MCF 10A (cell line): Measurements from ENCODE around the gene AGXT. TPM values are rescaled to one million over a fixed set of nuclear protein-coding genes. Genes with fewer than 3 reads are reported as not detected.

Source experiments
- BruUV-seq: library from RNA; stranded (reverse); fragments of 400-500 nt; replicated peaks from 2 replicates; lab custom pipeline; 2021; lab: Mats Ljungman, UMichigan
- CTCF ChIA-PET: fragments of 300-600 bp; sonication (Branson Sonifier 250); formaldehyde crosslinking; extraction: SDS; loops from one replicate; lab custom pipeline; 2021; ENCODE audit warnings: antibody characterized with exemption, inconsistent platforms; lab: Yijun Ruan, JAX
- POLR2A ChIA-PET: fragments of 300-600, 350-650 bp; sonication (Branson Sonifier 250); formaldehyde crosslinking; extraction: SDS; loops from one replicate; lab custom pipeline; 2020; ENCODE audit warnings: antibody characterized with exemption, inconsistent platforms; lab: Yijun Ruan, JAX
- DNase-seq: peaks from one replicate; pipeline ENCODE4 v3.0.0-alpha.2; 2018; ENCODE audit not compliant: unreplicated experiment
- H3K27ac Mint-ChIP-seq: one replicate; pipeline ENCODE4 v1.8.0; 2022; ENCODE audit warnings: mild to moderate bottlenecking, low read depth, mixed read lengths; ENCODE audit not compliant: unreplicated experiment
- H3K27me3 Mint-ChIP-seq: one replicate; pipeline ENCODE4 v1.8.0; 2022; ENCODE audit warnings: mixed read lengths; ENCODE audit not compliant: insufficient read depth, unreplicated experiment
- H3K36me3 Mint-ChIP-seq: one replicate; pipeline ENCODE4 v1.8.0; 2022; ENCODE audit warnings: mild to moderate bottlenecking, moderate library complexity, mixed read lengths; ENCODE audit not compliant: insufficient read depth, unreplicated experiment
- H3K4me1 Mint-ChIP-seq: one replicate; pipeline ENCODE4 v1.8.0; 2022; ENCODE audit warnings: mixed read lengths; ENCODE audit not compliant: insufficient read depth, unreplicated experiment
- H3K4me3 Mint-ChIP-seq: one replicate; pipeline ENCODE4 v1.8.0; 2022; ENCODE audit warnings: mild to moderate bottlenecking, moderate library complexity, mixed read lengths; ENCODE audit not compliant: unreplicated experiment
- H3K9me3 Mint-ChIP-seq: one replicate; pipeline ENCODE4 v1.8.0; 2022; ENCODE audit warnings: mixed read lengths; ENCODE audit not compliant: unreplicated experiment
- CTCF ChIP-seq: fragments of 200-600 bp; IDR thresholded peaks from one replicate; pipeline ENCODE4 v1.8.0; 2022; ENCODE audit warnings: antibody characterized with exemption, mild to moderate bottlenecking; ENCODE audit not compliant: unreplicated experiment
- intact Hi-C: fragments of 100-400 bp; cut with micrococcal nuclease; formaldehyde crosslinking; loops from 2 replicates; pipeline ENCODE4 v1.14.1; 2022
- total RNA-seq: library from RNA; stranded (reverse); gene quantifications from 2 replicates; pipeline ENCODE4 v1.2.3, GENCODE V29; 2022

The AGXT gene
- total RNA-seq, 1 experiment from 2014 or later = not detected

GRCh38 chr2:240881913-240882312 is 13.3 kb downstream of the AGXT start:
- Mint-ChIP-seq H3K4me3 (no peak overlapping the region), H3K27ac (no peak overlapping the region), H3K27me3 (no peaks in the 10 kb centered on the region), H3K4me1 (no peaks in the 10 kb centered on the region), H3K36me3 (no peaks in the 10 kb centered on the region), H3K9me3 (no peaks in the 10 kb centered on the region)
- CTCF ChIA-PET = interaction anchor here (0.8 kb wide), 1 partner anchor 25 kb away, joined by 4 read pairs; no protein-coding TSS in a partner anchor
- intact Hi-C loops = no loop called here
- POLR2A ChIA-PET = no interaction called here
- BruUV-seq = no TSS peak
- no peak for DNase-seq
- TF ChIP-seq CTCF = no peak

GRCh38 chr2:240884221-240884620 is 15.6 kb downstream of the AGXT start:
- Mint-ChIP-seq H3K4me1 (no peaks in the 10 kb centered on the region), H3K4me3 (no peak overlapping the region), H3K9me3 (no peaks in the 10 kb centered on the region), H3K36me3 (no peaks in the 10 kb centered on the region), H3K27me3 (no peaks in the 10 kb centered on the region), H3K27ac (no peak overlapping the region)
- TF ChIP-seq CTCF = no peak
- ChIA-PET CTCF (no interaction called here), POLR2A (no interaction called here)
- no TSS peak for BruUV-seq
- DNase-seq = no peak
- intact Hi-C loops = no loop called here

- DNase-seq = no peak
- H3K4me1 Mint-ChIP-seq = no peaks in the 10 kb centered on the region
- H3K27ac Mint-ChIP-seq = no peak overlapping the region
- no peaks in the 10 kb centered on the region for H3K9me3 Mint-ChIP-seq
- no peak for TF ChIP-seq CTCF
- intact Hi-C loops = no loop called here
- ChIA-PET CTCF (no interaction called here), POLR2A (no interaction called here)
- H3K36me3 Mint-ChIP-seq = no peaks in the 10 kb centered on the region
- H3K27me3 Mint-ChIP-seq = no peaks in the 10 kb centered on the region
- BruUV-seq = no TSS peak
- H3K4me3 Mint-ChIP-seq = no peak overlapping the region
Observed at GRCh38 chr2:240884745-240885144, 16.1 kb downstream of the AGXT start.

- DNase-seq = no peak
- intact Hi-C loops = no loop called here
- H3K4me3 Mint-ChIP-seq = no peak overlapping the region
- no peaks in the 10 kb centered on the region for H3K27me3 Mint-ChIP-seq
- no peak for TF ChIP-seq CTCF
- no peaks in the 10 kb centered on the region for H3K9me3 Mint-ChIP-seq
- H3K4me1 Mint-ChIP-seq = no peaks in the 10 kb centered on the region
- ChIA-PET CTCF (no interaction called here), POLR2A (no interaction called here)
- BruUV-seq = no TSS peak
- no peak overlapping the region for H3K27ac Mint-ChIP-seq
- H3K36me3 Mint-ChIP-seq = no peaks in the 10 kb centered on the region
Observed at GRCh38 chr2:240885566-240885965, 16.9 kb downstream of the AGXT start.
